ENCODE measurements around the gene TUBD1.

GRCh38 chr17:59903455-59903854 is 10.7 kb upstream of the TUBD1 start:
- no peak for TF ChIP-seq ZKSCAN1 (IDR thresholded peaks at IDR 0.05; ENCODE audit: low read length)
- TF ChIP-seq HOXA3 (CRISPR knock-in tag; IDR thresholded peaks at IDR 0.05), result no peak
- no peak for TF ChIP-seq ZBTB21 (CRISPR knock-in tag; IDR thresholded peaks at IDR 0.05)
- TF ChIP-seq PHF21A (CRISPR knock-in tag; IDR thresholded peaks at IDR 0.05), result no peak
- TF ChIP-seq NR2C2 (CRISPR knock-in tag; IDR thresholded peaks at IDR 0.05; ENCODE audit: borderline replicate concordance), result no peak
- TF ChIP-seq IKZF1 (IDR thresholded peaks at IDR 0.05), result no peak
- no peak for TF ChIP-seq PRDM10 (CRISPR knock-in tag; IDR thresholded peaks at IDR 0.05; ENCODE audit: low read depth)
- no peak for TF ChIP-seq MXD3 (CRISPR knock-in tag; IDR thresholded peaks at IDR 0.05)
- no peak for TF ChIP-seq CTCF (CRISPR knock-in tag; IDR thresholded peaks at IDR 0.05)
- no peak for TF ChIP-seq EZH2 (conservative IDR thresholded peaks at IDR 0.05; ENCODE audit: low read depth, low read length)
